Astrocyte of the hippocampus (primary cell): Measurements from ENCODE around the gene EDC4.
"Not testable (repeated sequence)": the region's sequence is repeated elsewhere in the genome, so short reads cannot be mapped to it uniquely, and the experiment has no call there.

Source experiments
- DNase-seq: peaks from one replicate; pipeline ENCODE4 v3.0.0; 2011; ENCODE audit warnings: low read depth, low spot score

EDC4 gene

DNA sequence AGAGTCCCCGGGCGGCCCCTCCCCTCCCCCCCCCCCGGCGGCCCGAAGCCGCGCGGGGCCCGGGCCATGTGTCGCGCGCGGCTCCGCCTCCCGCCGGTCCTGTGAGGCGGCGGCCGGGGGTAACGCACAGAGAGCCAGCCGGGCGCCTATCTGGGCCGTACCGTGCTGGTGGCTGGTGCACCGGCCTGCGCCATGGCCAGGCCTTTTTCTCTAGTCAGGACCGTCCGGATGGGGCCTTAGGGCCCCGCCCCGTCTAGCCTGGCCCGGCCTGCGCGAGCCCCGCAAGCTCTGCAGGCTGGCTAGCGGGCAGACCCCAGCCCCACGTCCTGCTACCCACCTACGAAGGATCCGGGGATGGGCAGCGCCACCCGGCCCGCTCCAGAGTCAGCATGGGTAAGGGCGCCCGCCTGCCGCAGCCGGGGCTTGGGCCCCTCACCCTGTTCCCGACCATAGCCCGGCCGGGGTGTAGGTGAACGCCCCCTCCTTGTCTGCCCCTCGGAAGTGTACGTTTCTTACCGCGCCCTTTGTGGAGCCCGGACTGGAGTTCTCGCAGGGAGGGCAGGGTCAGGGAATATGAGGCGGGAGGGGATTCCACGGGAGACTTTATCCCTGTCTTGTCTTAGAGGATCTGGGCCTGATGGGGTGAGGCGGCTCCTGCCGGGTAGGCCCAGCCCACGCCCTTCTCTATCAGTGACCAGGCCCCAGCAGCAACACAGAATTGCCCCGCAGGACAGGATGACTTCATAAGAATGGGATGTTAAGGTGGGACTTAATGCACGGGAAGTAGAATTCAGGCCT is 25.6 kb upstream of the EDC4 start, which contains the start of gene CENPT:
CENPT (minus strand) TSS at position 630 of the 798 bp plus-strand sequence. CDS start 13,834 bp downstream, outside the sequence.
- DNase-seq = peak; percentile 67

DNA sequence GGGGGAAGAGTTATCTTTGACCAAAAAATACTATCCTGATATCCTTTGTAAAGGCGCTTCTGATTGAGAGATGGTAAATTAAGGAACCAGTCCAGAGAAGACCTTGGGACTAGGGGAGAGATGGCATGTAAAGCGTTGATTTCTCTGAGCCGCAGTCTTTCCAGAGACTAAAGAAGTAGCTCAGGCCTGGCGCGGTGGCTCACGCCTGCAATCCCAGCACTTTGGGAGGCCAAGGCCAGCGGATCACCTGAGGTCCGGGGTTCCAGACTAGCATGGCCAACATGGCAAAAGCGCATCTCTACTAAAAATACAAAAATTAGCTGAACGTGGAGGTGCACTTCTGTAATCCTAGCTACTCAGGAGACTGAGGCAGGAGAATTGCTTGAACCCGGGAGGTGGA is 24.7 kb upstream of the EDC4 start:
- DNase-seq = no peak

DNA sequence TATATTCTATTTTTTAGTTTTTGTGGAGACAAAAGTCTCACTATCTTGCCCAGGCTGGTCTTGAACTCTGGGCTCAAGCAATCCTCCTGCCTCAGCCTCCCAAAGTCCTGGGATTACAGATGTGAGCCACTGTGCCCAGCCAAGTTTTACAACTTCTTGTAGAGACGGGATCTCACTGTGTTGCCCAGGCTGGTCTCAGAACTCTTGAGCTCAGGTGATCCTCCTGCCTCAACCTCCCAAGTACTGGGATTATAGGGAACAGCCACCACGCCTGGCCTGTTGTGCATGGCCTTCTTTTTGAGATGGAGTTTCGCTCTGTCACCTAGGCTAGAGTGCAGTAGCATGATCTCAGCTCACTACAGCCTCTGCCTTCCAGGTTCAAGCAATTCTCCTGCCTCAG is 19.2 kb upstream of the EDC4 start:
- DNase-seq = no peak

DNA sequence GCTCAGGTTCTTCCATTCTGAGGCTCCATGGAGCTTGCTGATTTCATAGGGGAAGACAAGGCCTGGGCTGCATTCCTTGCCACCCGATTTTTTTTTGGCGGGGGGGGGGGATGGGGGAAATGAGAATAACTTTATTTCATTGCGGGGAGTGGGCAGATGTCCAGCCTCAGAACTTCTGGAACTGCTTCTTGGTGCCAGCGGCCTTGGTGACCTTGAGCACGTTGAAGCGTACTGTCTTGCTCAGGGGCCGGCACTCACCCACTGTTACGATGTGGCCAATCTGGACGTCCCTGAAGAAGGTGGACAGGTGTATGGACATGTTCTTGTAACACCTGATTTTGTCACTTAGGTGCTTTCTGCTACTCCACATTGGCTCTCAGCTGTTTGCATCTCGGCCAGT is 17.1 kb upstream of the EDC4 start:
- no peak for DNase-seq

DNA sequence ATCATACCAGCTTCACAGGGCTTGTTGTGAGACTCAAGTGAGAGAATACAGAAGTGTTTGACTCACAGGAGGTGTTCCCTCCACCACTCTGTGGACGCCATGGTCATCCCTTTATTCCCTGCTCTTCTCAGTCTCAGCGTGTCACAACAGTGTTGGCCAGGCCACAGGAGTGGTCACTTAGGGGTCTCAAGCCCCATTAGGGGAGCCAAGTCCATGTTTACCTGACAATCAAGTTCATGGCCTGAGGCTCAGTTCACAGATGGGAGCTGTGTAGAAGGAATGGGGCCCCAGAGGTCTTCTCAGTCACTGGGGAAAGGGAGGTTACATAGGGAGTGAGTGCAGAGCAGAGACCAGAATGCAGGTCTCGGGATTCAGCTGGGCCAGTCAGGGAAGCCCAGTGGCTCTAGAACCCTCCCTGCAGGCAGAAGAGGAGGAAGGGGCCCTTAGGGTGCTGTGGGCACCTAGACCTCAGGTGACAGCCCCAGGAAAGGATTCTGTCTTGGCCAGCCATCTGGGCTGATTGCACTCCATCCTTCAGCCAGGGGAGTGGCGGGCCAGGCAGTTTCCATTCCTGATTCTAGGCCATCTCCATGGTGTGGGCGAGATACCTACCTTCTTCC is 15.8 kb upstream of the EDC4 start:
- DNase-seq = no peak

DNA sequence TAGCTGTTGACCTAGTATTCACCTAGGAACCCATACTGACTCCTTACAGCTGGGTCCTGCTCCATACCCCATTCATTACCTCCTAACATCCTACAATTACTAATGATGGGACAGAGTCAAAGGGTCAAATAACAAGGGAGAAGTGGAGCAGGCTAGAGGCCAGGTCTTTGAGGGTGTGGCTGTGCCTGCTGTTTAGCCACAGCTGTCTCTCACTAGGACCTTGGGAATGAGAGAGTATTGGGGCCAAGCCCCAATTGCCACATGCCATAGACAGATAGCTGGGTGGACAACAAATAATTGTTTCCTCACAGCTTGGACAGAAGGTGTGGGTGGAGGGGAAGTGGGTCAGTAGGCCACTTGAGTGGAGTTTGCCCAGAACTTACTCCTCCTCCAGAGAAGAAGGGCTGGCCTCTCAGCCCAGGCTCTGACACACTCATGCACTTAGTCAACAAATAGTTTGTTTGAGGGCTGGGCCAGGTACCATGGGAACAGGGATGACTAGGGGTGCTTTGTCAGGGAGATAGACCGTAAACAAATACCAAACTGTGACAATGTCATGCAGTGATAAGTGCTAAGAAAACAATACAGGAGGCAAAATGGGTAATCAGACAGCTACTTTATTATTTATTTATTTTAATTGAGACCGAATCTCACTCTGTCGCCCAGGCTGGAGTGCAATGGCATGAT is 15.2 kb upstream of the EDC4 start:
- DNase-seq = peak; percentile 90

DNA sequence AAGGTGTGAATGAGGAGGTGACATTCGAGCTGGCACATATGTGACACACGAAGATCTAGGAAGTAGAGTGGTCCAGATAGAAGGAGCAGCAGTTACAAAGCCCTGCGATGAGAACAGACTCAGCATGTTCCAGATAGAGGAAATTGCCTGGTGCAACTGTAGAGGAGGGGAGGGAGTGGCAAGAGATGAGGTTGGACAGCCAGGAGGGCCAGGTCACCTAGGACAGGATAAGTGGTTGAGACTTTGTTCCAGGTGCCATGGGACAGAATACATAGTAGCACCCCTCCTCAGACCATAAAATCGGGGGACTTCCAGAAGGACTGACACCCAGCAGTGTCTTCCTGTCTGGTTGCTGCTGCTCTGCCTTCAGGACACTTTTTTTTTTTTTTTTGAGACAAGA is 14.4 kb upstream of the EDC4 start:
- no peak for DNase-seq

DNA sequence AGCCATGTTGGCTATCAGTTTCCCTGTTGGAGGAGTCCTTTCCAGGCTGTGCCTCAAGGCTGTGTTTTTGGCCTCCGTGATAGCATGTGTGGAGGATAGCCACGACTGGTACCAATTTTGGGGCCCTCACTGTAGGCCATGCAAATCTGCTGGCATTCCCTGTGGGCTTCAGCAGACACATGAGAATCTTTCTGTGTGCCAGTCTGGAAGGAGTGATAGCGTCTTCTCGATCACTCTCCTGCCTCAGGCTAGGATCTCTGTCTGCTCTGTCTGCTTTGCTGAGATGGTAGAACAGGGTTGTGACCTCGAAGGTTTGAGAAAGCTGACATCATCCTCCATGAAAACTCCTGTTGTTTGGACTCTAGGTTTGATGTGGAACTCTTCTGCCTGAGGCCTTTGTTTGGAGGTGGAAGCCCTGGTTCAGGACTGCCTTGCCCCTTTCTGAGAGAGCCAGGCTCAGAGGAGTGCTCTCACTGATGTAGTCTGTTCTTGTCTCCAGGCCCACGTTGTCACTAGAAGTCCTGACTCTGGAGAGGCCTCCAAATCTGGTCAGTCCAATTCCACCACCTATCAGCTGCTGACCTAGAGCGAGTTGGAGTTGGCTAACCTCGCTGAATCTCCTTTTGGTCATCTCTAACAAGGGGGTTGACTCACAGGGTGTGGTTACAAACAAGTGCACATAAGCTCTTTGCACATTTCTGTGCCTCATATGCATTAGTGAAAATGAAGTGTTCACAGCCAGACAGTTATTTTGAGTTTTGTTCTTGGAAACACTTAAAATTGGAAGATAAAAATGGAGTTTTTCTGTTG is 12.1 kb upstream of the EDC4 start:
- DNase-seq = peak; percentile 18

DNA sequence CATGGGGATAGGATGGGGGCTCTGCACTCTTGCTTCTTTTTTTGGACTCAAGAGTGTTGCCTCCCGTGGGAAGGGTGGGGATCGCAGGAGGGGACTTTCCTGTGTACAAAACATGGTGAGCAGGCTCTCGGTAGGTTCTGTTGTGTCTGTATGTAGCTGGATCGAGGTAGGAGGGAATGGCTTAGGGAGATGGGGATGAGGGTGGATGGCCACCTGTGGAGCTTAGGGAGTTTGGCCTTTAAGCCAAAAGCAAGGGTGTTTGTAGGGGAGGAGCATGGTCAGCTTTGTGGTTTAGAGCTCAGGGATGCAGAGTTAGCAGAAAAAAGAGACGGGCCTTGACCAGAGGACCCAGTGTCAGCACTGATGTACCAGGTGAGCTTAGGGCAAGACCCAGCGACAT is 11.0 kb upstream of the EDC4 start:
- no peak for DNase-seq

DNA sequence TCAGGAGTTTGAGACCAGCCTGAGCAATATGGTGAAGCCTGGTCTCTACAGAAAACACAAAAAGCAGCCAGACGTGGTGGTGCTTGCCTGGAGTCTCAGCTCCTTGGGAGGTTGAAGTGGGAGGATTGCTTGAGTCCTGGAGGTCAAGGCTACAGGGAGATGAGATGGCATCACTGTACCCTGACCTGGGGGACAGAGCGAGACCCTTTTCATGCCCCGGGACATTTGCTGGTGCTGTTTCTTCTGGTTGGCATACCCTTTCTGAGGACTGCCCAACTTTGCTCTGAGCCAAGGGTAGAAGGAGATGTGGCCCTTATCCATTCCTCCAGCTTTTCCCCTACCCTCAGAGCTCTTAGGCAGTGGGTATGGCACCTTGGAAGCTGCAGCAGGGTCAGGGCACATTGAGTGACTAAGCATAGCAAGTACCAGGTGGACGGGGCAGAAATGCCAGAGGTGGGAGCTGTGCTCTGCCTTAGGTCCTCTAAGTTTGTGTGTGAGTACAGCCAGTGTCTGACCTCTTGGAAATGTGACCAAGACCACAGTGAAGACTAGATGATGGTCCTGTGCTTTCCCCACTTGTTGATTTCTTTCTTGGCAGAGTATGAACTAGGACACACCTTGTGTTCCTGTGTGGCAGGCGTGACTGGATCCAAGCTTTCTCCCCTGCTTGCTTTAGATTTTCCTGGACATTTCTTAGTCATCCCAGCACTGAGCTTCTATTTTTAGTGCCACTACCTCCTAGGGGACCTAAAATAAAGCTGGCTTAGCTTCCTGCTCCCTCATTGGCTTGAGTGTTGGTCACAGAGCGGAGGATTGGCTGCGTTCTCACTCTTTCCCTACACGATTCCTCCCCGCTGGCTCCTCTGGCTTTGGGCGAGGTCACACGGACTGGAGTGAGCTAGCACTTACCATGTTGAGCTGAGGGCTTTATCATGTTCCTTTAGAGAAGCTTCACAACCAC is 9.9 kb upstream of the EDC4 start:
- peak; percentile 47 for DNase-seq

DNA sequence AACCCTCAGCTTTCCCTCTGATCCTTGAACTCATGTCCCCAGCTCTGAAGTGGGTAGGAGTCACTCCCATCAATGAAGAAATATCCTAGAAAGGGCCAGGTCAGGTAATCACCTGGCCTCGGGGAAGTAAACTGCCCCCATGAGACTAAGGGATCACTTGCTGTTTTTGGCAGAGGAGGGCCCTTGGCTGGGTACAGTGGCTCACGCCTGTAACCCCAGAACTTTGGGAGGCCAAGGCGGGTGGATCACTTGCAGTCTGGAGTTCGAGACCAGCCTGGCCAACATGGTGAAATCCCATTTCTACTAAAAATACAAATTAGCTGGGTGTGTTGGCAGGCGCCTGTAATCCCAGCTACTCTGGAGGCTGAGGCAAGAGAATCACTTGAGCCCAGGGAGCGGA is 8.8 kb upstream of the EDC4 start:
- DNase-seq = not testable (repeated sequence)

DNA sequence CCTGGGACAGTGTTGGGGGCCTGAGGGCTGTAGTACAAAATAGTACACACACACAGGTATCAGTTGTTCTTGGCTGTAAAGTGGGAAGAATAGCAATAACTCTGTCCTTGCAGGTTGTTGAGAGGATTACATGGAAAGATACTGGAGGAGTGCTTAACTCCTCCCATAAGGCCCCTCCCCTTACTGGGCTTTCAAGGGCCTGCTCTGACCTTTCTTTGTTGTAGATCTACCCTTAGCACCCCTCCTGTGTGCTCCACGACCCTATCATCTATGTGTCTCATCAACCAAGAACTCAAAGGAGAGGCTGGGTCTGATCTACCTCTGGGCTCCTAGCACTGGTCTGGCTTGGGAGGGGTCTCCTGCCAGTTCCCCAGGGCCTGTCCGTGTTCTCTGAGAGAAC is 8.3 kb upstream of the EDC4 start:
- DNase-seq = no peak

DNA sequence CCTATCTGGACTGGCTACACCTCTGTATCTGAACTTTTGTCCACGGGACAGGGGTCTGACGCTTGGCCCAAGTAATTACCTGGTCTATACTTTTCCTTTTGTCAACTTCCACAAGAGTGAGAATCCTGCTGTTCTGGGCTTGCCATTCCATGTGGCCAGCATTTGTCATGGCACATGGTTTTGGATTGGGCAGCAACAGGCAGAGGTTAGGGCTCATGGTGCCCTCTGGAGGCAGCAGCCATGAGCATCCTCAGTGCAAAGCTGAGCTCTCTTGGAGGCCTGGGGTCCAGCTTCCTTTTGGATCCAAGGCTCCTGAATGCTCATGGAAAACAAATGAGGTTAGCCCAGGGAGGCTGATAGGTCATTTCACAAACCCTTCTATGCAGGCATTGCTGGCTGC is 7.5 kb upstream of the EDC4 start:
- DNase-seq = peak; percentile 26

DNA sequence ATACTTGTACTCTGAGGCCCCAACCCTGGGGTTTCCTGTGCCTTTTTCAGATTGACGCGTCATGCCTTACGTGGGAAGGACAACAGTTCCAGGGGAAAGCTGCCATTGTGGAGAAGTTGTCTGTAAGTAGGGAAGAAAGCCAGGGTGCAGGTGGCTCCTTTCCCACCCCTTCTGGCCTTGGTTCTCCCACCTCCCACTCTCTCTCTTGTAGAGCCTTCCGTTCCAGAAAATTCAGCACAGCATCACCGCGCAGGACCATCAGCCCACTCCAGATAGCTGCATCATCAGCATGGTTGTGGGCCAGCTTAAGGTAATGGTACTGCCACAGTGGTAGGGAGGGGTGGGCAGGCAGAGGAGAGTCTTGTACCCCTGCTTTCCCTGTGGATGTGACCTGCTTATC is 4.6 kb upstream of the EDC4 start:
- DNase-seq = no peak

DNA sequence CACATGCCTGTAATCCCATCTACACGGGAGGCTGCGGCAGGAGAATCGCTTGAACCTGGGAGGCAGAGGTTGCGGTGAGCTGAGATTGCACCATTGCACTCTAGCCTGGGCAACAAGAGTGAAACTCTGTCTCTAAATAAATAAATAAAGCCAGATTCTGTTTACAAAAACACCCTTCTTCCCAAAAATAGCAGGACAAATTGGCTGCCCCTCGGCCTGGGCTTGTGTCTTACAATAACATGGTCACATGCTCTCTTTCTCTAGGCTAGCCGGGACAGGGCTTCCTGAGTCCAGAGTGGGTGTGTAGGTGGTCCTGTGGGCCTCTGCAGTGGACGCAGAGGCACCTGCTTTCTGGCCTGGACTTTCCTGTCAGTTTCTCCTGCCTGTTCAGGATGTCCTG is 3.2 kb upstream of the EDC4 start:
- no peak for DNase-seq

DNA sequence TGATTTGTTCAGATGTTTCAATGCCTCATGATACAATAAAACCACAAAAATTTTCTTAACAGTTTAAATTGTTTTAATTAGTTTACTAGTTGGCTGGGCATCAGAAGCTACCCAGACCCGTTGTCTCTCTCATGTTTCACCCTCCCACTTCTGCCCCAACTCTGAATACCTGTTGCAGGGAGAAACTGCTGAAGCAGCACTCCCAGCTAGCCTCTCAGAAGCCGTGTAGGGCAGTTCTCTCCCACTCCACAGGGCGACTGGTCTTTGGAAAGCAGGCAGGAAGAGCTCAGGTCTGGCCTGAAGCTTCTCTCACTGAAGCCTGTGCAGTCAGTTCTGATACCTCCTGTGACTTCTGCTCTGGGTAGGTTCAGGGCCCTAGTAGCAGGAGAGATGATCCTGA is 1.6 kb upstream of the EDC4 start:
- no peak for DNase-seq

DNA sequence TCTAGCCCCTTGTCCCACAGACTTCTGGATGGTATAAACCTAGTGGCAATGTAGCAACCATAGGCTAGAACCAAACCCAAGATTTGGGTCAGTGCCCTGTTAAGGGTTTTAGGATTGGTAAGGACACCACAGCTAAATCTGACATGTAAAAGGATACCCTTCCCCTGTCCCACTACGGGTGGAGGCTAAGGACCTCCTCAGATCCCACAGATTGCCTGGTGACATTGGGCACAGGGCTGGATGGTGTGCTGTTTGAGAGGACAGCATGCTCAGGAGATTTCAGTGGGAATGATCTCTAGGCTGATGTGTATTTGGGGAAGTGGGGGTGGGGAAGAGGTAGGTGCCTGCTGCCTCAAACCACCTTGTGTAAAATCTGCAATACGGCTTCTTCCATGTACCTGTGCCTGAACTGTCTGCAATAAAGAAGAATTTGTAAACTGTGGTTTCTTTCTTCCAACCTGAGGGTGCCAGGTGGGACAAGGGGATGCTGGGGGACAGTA is 671 bp upstream of the EDC4 start:
- DNase-seq = no peak

DNA sequence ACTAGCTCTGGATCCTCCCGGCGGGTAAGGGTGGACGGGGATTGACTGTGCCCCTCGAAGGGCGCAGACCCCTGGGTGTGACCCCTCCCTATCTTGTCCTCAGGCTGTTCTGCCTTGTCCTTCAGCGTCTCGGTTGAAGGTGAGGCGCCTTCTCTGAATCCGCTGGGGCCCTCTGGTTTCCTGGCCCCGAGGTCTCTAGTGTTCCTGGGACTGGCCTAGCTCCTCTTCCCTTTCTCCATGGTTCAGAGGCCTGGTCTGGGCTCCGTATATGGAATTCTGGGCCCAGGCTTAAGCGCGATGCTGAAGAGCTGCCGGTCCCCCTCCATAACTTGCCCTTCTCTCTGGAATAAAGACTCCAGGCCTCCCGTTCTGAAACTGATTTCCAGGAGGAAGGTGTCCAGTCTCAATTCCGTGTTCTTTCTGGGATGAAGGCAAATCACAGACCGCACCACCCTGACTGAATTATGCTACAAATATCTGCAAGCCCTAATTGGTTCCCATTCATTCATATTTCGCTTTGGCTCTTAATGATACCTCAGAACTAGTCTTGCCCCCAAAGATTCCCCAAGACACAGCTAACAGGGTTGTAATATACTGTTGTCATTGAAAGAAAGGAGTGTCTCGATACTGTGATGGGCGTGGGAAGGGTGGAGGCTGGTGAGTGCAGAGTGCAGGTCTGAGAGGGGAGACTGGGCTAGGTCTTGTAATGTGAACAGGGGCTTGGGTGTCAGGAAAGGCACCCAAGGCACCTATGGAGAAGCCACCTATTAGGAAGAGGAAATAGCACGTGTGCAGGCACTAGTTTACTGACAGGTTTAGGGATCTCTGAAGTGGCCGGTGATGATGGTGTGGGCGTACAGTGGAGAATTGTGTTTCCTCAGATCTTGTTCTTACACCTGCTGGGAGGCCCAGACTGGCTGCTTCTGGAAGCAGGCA is 851 bp downstream of the EDC4 start:
- peak; percentile 43 for DNase-seq

DNA sequence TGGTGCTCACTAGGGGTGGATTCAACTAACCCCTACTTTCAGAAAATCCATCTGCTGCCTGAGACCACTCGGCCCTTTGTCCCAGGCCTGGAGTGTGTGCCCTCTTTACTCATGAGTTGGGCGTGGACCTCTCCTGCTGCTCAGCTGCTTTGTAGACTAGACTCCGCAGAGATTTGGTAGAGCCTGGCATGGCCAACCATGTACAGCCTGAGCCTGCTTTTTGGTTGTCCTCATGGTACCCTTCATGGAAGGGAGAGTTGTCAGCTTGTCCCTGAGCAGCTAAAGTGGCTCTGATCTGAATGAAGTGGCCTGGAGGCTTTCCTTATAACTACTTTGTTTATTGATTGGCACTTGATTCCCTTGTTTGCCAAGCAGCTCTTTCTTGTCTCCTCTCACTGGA is 1.5 kb downstream of the EDC4 start:
- DNase-seq = no peak
